OCI-LY3 (cell line): Measurements from ENCODE around the gene CYP2A7.

ENCODE experiments used
- EZH2phosphoT487 ChIP-seq: fragments of 200-600 bp; shearing (Covaris generic); IDR thresholded peaks from 2 replicates; pipeline ENCODE4 v1.6.1; 2018; ENCODE audit warnings: antibody characterized with exemption, mixed run types, low read depth
- TF ChIP-seq, protein P1 (sequence below): fragments of 200-600, 300-600 bp; sonication (generic); IDR thresholded peaks from 2 replicates; pipeline ENCODE4 v1.5.1; 2014; ENCODE audit warnings: antibody characterized with exemption, low read length, low read depth

- TF ChIP-seq, protein P1, sequence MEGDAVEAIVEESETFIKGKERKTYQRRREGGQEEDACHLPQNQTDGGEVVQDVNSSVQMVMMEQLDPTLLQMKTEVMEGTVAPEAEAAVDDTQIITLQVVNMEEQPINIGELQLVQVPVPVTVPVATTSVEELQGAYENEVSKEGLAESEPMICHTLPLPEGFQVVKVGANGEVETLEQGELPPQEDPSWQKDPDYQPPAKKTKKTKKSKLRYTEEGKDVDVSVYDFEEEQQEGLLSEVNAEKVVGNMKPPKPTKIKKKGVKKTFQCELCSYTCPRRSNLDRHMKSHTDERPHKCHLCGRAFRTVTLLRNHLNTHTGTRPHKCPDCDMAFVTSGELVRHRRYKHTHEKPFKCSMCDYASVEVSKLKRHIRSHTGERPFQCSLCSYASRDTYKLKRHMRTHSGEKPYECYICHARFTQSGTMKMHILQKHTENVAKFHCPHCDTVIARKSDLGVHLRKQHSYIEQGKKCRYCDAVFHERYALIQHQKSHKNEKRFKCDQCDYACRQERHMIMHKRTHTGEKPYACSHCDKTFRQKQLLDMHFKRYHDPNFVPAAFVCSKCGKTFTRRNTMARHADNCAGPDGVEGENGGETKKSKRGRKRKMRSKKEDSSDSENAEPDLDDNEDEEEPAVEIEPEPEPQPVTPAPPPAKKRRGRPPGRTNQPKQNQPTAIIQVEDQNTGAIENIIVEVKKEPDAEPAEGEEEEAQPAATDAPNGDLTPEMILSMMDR, result no peak
- no peak for TF ChIP-seq EZH2phosphoT487
These were observed 46.8 kb upstream of the CYP2A7 start for GRCh38 chr19:40928850-40929249.
